ENCODE data around the gene RAB21. TPM values are rescaled to one million over a fixed set of nuclear protein-coding genes. Genes with fewer than 3 reads are reported as not detected.
"Not testable (repeated sequence)": the region's sequence is repeated elsewhere in the genome, so short reads cannot be mapped to it uniquely, and the experiment has no call there.

The RAB21 gene
- total RNA-seq, 2 experiments from 2014 or later, result 65.0 to 67.3 TPM

DNA sequence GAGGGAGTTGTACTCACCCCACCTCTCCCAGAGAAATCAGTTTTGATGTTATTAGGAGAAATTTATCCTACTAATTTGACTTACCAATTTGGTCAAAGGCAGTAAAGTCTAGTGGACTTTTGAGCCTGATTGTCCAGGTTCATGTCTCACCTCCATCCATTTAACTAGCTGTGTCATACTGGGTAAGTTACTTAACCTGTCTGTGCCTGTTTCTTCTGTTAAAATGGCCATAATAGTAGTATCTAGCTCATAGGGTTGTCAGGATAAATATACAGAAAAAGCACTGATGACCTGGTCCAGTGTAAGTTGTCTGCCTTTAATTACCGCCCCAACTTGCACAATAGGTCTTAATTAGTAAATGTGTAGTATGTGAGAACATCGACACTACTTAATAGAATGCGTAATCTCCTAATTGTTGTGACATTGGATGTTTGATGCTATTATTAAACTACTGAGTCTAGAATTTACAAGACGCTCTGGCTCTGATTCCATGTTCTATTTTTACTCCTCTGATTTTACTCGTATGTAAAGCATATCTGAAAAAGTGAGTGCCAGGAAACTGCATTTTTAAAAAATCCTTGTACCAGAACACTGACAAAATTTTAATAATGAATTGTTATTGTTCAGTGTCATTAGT lies 1.5 kb downstream of the RAB21 start:
- Mint-ChIP-seq H3K36me3 (ENCODE audit: low read depth) (peaks cover 49% of the 10 kb centered on the region), H3K27me3 (peaks cover 6% of the 10 kb centered on the region), H3K4me3 (peak overlapping the region; percentile 88), H3K27ac (peak overlapping the region; percentile 90), H3K9me3 (peaks cover 25% of the 10 kb centered on the region), H3K4me1 (peaks cover 39% of the 10 kb centered on the region)
- ChIA-PET POLR2A (interaction anchor here (1.0 to 6.0 kb wide), 6 partner anchors 9 to 93 kb away, joined by 3 to 57 read pairs (median 16); partner anchors contain the start of genes TBC1D15, THAP2, TMEM19 and ZFC3H1), CTCF (interaction anchor here (0.9 to 3.8 kb wide), 3 partner anchors 10 to 70 kb away, joined by 4 to 19 read pairs (median 17); partner anchors contain the start of gene TMEM19)
- no peak for DNase-seq

- H3K27me3 Mint-ChIP-seq, result no peaks in the 10 kb centered on the region
- no peak overlapping the region for H3K27ac Mint-ChIP-seq
- ChIA-PET POLR2A (interaction anchor here (1.5 kb wide), 1 partner anchor 79 kb away, joined by 3 read pairs; no protein-coding TSS in a partner anchor), CTCF (interaction anchor here (1.3 kb wide), 1 partner anchor 13 kb away, joined by 3 read pairs; no protein-coding TSS in a partner anchor)
- H3K9me3 Mint-ChIP-seq, result peaks cover 36% of the 10 kb centered on the region
- peaks cover 67% of the 10 kb centered on the region for H3K36me3 Mint-ChIP-seq (ENCODE audit: low read depth)
- DNase-seq, result no peak
- no peak overlapping the region for H3K4me3 Mint-ChIP-seq
- H3K4me1 Mint-ChIP-seq, result peaks cover 34% of the 10 kb centered on the region
Observed at GRCh38 chr12:71759941-71760340, 5.3 kb downstream of the RAB21 start.

DNA sequence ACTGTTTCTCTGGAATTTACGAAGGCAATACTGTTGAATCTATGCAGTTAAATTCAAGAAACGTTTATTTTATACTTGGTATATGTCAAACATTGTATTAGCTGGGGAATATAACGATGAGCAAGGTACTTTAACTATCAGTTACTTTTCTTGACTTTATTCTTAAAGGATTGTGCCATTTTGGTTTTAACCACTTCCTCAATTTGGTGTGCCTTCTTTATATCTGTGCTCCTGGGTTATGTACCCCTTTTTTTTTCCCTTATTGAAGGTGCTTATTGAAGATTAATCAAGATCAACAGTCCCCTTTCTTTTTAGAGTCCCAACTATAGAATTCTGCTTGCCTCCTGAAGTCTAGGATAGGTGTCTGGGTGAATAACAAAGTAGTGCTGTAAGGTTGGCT lies 5.8 kb downstream of the RAB21 start:
- Mint-ChIP-seq H3K4me1 (peaks cover 38% of the 10 kb centered on the region), H3K4me3 (no peak overlapping the region), H3K27ac (no peak overlapping the region), H3K9me3 (peaks cover 42% of the 10 kb centered on the region), H3K27me3 (no peaks in the 10 kb centered on the region), H3K36me3 (ENCODE audit: low read depth) (peaks cover 73% of the 10 kb centered on the region)
- ChIA-PET CTCF (interaction anchor here (1.3 kb wide), 1 partner anchor 13 kb away, joined by 3 read pairs; no protein-coding TSS in a partner anchor), POLR2A (no interaction called here)
- DNase-seq, result no peak

GRCh38 chr12:71761354-71761753 lies 6.7 kb downstream of the RAB21 start:
- H3K27me3 Mint-ChIP-seq, H3K4me3 Mint-ChIP-seq, DNase-seq, CTCF ChIA-PET, POLR2A ChIA-PET, H3K27ac Mint-ChIP-seq: not testable (repeated sequence)
- Mint-ChIP-seq H3K4me1 (peaks cover 35% of the 10 kb centered on the region), H3K36me3 (ENCODE audit: low read depth) (peaks cover 77% of the 10 kb centered on the region), H3K9me3 (peaks cover 44% of the 10 kb centered on the region)

GRCh38 chr12:71763677-71764379 lies 9.2 kb downstream of the RAB21 start:
- H3K36me3 Mint-ChIP-seq (ENCODE audit: low read depth), result peaks cover 68% of the 10 kb centered on the region
- DNase-seq, result no peak
- peaks cover 27% of the 10 kb centered on the region for H3K4me1 Mint-ChIP-seq
- POLR2A ChIA-PET, result no interaction called here
- CTCF ChIA-PET, result interaction anchor here (0.7 to 0.9 kb wide), 2 partner anchors 16 to 100 kb away, joined by 3 read pairs; partner anchors contain the start of genes THAP2 and ZFC3H1
- H3K4me3 Mint-ChIP-seq, result no peak overlapping the region
- H3K27ac Mint-ChIP-seq, result no peak overlapping the region
- H3K9me3 Mint-ChIP-seq, result peaks cover 39% of the 10 kb centered on the region
- H3K27me3 Mint-ChIP-seq, result no peaks in the 10 kb centered on the region

DNA sequence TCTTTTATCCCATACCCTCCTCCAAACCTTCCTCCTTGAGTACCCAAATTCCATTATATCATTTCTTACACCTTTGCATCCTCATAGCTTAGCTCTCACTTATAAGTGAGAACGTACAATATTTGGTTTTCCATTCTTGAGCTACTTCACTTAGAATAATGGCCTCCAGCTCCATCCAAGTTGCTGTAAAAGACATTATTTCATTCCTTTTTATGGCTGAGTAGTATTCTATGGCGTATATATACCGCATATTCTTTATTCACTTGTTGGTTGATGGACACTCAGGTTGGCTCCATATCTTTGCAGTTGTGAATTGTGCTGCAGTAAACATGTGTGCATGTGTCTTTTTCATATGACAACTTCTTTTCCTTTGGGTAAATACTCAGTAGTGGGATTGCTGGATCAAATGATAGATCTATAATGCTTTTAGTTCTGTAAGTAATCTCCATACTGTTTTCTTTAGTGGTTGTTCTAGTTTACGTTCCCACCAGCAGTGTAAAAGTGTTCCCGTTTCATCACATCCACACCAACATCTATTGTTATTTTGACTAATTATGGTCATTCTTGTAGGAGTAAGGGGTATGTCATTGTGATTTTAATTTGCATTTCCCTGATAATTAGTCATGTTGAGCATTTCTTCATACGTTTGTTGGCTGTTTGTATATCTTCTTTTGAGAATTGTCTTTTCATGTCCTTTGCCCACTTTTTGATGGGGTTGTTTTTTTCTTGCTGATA lies 10.1 kb downstream of the RAB21 start:
- ChIA-PET POLR2A (no interaction called here), CTCF (no interaction called here)
- H3K4me1 Mint-ChIP-seq, result peaks cover 27% of the 10 kb centered on the region
- peaks cover 30% of the 10 kb centered on the region for H3K9me3 Mint-ChIP-seq
- no peak overlapping the region for H3K27ac Mint-ChIP-seq
- no peak for DNase-seq
- H3K36me3 Mint-ChIP-seq (ENCODE audit: low read depth), result peaks cover 59% of the 10 kb centered on the region
- no peak overlapping the region for H3K4me3 Mint-ChIP-seq
- H3K27me3 Mint-ChIP-seq, result no peaks in the 10 kb centered on the region

GRCh38 chr12:71766202-71766601 lies 11.5 kb downstream of the RAB21 start:
- Mint-ChIP-seq H3K9me3 (peaks cover 19% of the 10 kb centered on the region), H3K4me3 (no peak overlapping the region), H3K27me3 (no peaks in the 10 kb centered on the region), H3K27ac (no peak overlapping the region), H3K36me3 (ENCODE audit: low read depth) (peaks cover 56% of the 10 kb centered on the region), H3K4me1 (peaks cover 20% of the 10 kb centered on the region)
- no peak for DNase-seq
- CTCF ChIA-PET, result interaction anchor here (0.6 kb wide), 2 partner anchors 14 to 15 kb away, joined by 3 read pairs; no protein-coding TSS in a partner anchor
- POLR2A ChIA-PET, result no interaction called here

GRCh38 chr12:71767183-71767582 lies 12.5 kb downstream of the RAB21 start:
- Mint-ChIP-seq H3K4me3 (no peak overlapping the region), H3K9me3 (peaks cover 19% of the 10 kb centered on the region), H3K27ac (no peak overlapping the region), H3K4me1 (peaks cover 20% of the 10 kb centered on the region), H3K27me3 (no peaks in the 10 kb centered on the region), H3K36me3 (ENCODE audit: low read depth) (peaks cover 64% of the 10 kb centered on the region)
- POLR2A ChIA-PET, result no interaction called here
- CTCF ChIA-PET, result interaction anchor here (0.7 to 1.8 kb wide), 3 partner anchors 13 to 19 kb away, joined by 4 to 6 read pairs (median 4); partner anchors contain the start of gene RAB21
- DNase-seq, result no peak

DNA sequence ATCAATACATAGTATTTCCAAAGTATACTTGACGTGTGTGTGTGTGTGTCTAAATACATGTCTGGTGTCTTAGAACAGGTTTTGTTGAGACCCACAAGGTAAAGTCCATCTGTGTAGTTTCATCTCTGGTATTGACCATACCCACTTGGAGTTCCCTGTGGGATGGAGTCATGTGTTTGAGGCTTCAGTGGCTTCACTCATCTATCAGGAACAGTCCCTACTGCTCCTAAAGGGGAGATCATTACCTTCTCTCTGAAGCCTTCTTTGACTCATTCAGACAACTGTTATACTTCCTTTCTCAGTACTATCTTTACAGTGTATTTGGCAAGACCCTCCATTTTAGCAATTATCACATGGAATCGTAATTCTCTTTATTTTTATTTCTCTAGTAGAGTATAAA lies 14.2 kb downstream of the RAB21 start:
- no peak overlapping the region for H3K27ac Mint-ChIP-seq
- POLR2A ChIA-PET, result no interaction called here

DNA sequence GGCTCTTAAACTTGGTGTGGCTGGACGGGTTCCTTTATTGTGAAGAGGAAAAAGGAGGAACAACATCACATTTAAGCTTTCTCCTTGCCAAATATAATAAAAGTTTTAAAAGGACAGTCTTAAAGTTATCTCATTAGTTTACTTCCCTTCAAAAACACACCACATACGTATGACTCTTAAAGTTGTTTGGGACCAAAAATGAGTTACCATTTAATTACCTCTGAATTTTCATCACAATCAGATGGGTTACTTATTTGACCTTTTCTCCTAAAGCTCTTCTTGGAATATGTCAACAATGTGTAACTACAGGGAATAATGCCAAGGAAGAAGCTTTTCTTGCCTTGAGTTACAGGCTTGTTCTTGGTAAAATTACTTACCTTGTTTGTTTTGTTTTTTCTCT lies 16.4 kb downstream of the RAB21 start:
- CTCF ChIA-PET, result interaction anchor here (1.0 kb wide), 1 partner anchor 9 kb away, joined by 4 read pairs; no protein-coding TSS in a partner anchor
- no peak overlapping the region for H3K27ac Mint-ChIP-seq
- POLR2A ChIA-PET, result no interaction called here
- H3K4me3 Mint-ChIP-seq, result no peak overlapping the region
- peaks cover 57% of the 10 kb centered on the region for H3K36me3 Mint-ChIP-seq (ENCODE audit: low read depth)
- H3K4me1 Mint-ChIP-seq, result peaks cover 13% of the 10 kb centered on the region
- DNase-seq, result no peak
- H3K27me3 Mint-ChIP-seq, result no peaks in the 10 kb centered on the region
- H3K9me3 Mint-ChIP-seq, result no peaks in the 10 kb centered on the region

More for the DNA sequence above, 14.2 kb downstream of the RAB21 start:
- no peak for DNase-seq
- Mint-ChIP-seq H3K9me3 (peaks cover 14% of the 10 kb centered on the region), H3K4me3 (no peak overlapping the region), H3K36me3 (ENCODE audit: low read depth) (peaks cover 63% of the 10 kb centered on the region), H3K4me1 (peaks cover 20% of the 10 kb centered on the region), H3K27me3 (no peaks in the 10 kb centered on the region)
- CTCF ChIA-PET, result interaction anchor here (1.8 kb wide), 1 partner anchor 11 kb away, joined by 6 read pairs; no protein-coding TSS in a partner anchor

- POLR2A ChIA-PET, result no interaction called here
- CTCF ChIA-PET, result no interaction called here
- no peak overlapping the region for H3K4me3 Mint-ChIP-seq
- no peak for DNase-seq
- no peaks in the 10 kb centered on the region for H3K27me3 Mint-ChIP-seq
- H3K9me3 Mint-ChIP-seq, result no peaks in the 10 kb centered on the region
- H3K4me1 Mint-ChIP-seq, result peaks cover 4% of the 10 kb centered on the region
- no peak overlapping the region for H3K27ac Mint-ChIP-seq
- peaks cover 50% of the 10 kb centered on the region for H3K36me3 Mint-ChIP-seq (ENCODE audit: low read depth)
Observed at GRCh38 chr12:71772735-71773134, 18.1 kb downstream of the RAB21 start.

DNA sequence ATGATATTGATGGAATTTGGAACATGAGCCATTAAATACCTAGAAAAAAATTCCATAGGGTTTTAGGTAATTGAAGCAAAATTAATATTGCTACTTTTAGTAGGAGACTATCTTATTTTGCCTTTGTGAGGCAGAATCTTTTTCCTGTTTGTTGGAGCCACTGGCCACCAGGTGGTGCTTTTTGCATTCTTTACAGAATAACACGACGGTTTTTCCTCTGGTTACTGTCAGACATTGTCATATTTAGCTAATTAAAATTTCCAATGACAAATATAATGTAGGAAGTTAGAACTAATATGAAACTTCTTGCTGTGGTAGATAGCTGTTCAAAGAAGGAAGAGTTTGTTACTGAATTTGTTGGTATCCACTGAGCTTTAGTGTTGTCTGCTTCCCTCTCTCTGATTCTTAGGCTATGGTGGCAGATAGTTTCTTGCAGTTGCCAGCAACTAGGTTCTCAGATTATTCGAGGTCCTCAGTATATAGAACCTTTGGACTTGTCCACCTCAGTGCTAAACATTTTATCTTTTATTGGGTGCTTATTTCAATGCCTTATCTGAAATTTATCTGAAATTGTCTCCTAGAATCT lies 25.7 kb downstream of the RAB21 start:
- H3K9me3 Mint-ChIP-seq, result no peaks in the 10 kb centered on the region
- H3K36me3 Mint-ChIP-seq (ENCODE audit: low read depth), result peaks cover 24% of the 10 kb centered on the region
- POLR2A ChIA-PET, result interaction anchor here (0.7 to 0.9 kb wide), 2 partner anchors 16 to 66 kb away, joined by 3 read pairs; no protein-coding TSS in a partner anchor
- DNase-seq, result peak; percentile 48
- H3K4me3 Mint-ChIP-seq, result no peak overlapping the region
- H3K27ac Mint-ChIP-seq, result peak overlapping the region; percentile 2
- no peaks in the 10 kb centered on the region for H3K27me3 Mint-ChIP-seq
- CTCF ChIA-PET, result interaction anchor here (0.6 to 2.4 kb wide), 28 partner anchors 9 to 209 kb away, joined by 3 to 33 read pairs (median 4); partner anchors contain the start of genes RAB21 and TBC1D15
- H3K4me1 Mint-ChIP-seq, result peaks cover 5% of the 10 kb centered on the region

All from activated CD4-positive, alpha-beta memory T cell treated with anti-CD3 and anti-CD28 coated beads, Interleukin-2, amount 10 ng/mL, durations not matched to agents 7 days and 5 days (primary cell).